Adrenal gland (tissue), 12 donors: Measurements from ENCODE around the gene KIAA1958. TPM values are rescaled to one million over a fixed set of nuclear protein-coding genes. Genes with fewer than 3 reads are reported as not detected.

Experiments
- DNase-seq, 7 donors: peaks; one replicate each; pipeline ENCODE4 v3.0.0-alpha.2; 2019 to 2020
- H3K27ac ChIP-seq, 5 donors: fragments of 200-600 bp; sonication (generic) in 4 of 5; 1 replicate in 3 of 5; 2 replicates in 2 of 5; pipeline versions ENCODE4 v1.5.1 to v1.8.0; 2016 to 2020; ENCODE audit warnings: mild to moderate bottlenecking in 1 of 5
- H3K27me3 ChIP-seq: fragments of 200-600 bp; 2 replicates; pipeline ENCODE4 v1.8.0; 2021
- H3K36me3 ChIP-seq, 2 donors: fragments of 200-600 bp; replicated peaks in 1 of 2; 1 replicate in 1 of 2; 2 replicates in 1 of 2; pipeline versions ENCODE4 v1.5.1 to v1.8.0; 2018 to 2022
- H3K4me1 ChIP-seq, 2 donors: fragments of 200-600 bp; replicated peaks in 1 of 2; 1 replicate in 1 of 2; 2 replicates in 1 of 2; pipeline versions ENCODE4 v1.5.1 to v1.8.0; 2018 to 2021
- H3K4me3 ChIP-seq, 4 donors: fragments of 200-600 bp; sonication (generic) in 3 of 4; one replicate each; pipeline ENCODE4 v1.5.1; 2016 to 2018
- H3K9me3 ChIP-seq, 3 donors: fragments of 200-600 bp; sonication (generic) in 1 of 3; replicated peaks in 1 of 3; 1 replicate in 2 of 3; 2 replicates in 1 of 3; pipeline versions ENCODE4 v1.5.1 to v1.8.0; 2016 to 2021
- POLR2A ChIP-seq, 2 donors: fragments of 450-650 bp; IDR thresholded peaks; one replicate each; pipeline ENCODE4 v1.6.1; 2017; ENCODE audit warnings: antibody characterized with exemption in 2 of 2, mild to moderate bottlenecking in 2 of 2, moderate library complexity in 1 of 2
- WGBS, 4 donors: extraction: QIAGEN DNeasy Blood & Tissue Kit in 2 of 4; methylation state at CpG; one replicate each; pipeline versions ENCODE4 v1.1.5 to v1.1.7; 2013 to 2017; 5-methylcytosine and 5-hydroxymethylcytosine counted together
- intact Hi-C, 2 donors: fragments of 100-400 bp; cut with DNase I; formaldehyde crosslinking; loops; one replicate each; pipeline versions ENCODE4 v1.14.1 to v1.15.0; 2022 to 2023
- polyA plus RNA-seq, 3 donors: library from polyadenylated mRNA; stranded (reverse); fragments of 200-250 nt in 2 of 3; fragments of 350-450 nt in 1 of 3; fragmentation: Illumina TruSeq in 1 of 3; extraction: RNeasy Lipid Tissue Mini Kit (QIAGEN cat#74804) in 1 of 3; gene quantifications; one replicate each; pipeline ENCODE4 v1.2.3, GENCODE V29; 2013 to 2014
- total RNA-seq, 9 donors: library from RNA; depleted of rRNA in 4 of 9; stranded (reverse); fragments of >200 nt in 4 of 9; fragments of 120-200 nt in 1 of 9; fragmentation: NEBNext Ultra II Directional in 1 of 9; extraction: Animal tissue kit (Norgen Biotek cat#: 25700) in 1 of 9; gene quantifications; one replicate each; pipeline versions ENCODE4 v1.1.0 to v1.2.4, GENCODE V29; 2013 to 2023
- TF ChIP-seq, protein P1 (sequence below), 6 experiments: fragments of 450-650 bp in 4 of 6; fragments of 200-600 bp in 2 of 6; sonication (generic) in 1 of 6; IDR thresholded peaks; 1 replicate in 5 of 6; 2 replicates in 1 of 6; pipeline versions ENCODE4 v1.5.1 to v1.8.0; 2016 to 2021; ENCODE audit warnings: antibody characterized with exemption in 6 of 6, mild to moderate bottlenecking in 2 of 6, moderate library complexity in 1 of 6
- donor health status: healthy with polysubstance abuse.
- donor health status: Bipolar disorder and iron deficiency.
- donor health status: DM: yes; HTN: yes; CAD: no.
- donor health status: DM: no; HTN: no; CAD: no.
- donor health status: DM: no; HTN: no; CAD: no.
- donor health status: DM: yes; HTN: yes; CAD: no.

Gene KIAA1958
- total and polyA plus RNA-seq, 12 donors = 3.5 to 67.2 (median 30.0) TPM

DNA sequence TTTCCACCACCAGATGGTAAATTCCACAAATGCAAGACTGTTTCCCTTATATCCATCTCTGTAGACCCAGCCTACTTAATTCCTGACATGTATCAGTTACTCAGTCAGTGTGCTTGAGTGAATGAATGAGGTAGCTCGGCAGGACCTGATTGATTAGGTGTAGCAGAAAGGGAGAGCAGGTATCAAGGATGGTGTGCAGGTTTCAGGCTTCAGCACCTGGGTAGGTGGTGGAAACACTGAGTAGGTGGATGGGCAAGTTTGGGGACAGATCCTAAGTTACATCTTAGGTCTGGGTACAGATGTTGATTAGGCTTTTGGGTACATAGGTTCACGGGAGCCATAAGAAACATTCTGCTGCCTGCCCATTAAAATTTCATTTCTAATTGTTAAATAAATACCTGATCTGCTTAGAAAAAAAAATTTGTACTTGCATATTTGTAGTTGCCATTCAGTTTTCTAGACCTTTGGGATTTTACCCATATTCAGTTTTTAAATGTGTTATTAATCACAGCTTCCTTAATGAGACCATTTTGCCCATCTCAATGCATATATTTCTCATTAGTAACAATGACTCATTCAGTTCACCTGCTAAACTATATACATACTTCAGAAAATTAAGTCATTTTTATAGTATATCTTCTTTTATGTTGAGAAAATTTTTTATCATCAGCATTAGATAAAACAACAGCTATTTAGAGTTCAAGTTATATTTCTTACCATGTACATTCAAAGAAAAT lies 119.5 kb downstream of the KIAA1958 start:
- TF ChIP-seq, protein P1, sequence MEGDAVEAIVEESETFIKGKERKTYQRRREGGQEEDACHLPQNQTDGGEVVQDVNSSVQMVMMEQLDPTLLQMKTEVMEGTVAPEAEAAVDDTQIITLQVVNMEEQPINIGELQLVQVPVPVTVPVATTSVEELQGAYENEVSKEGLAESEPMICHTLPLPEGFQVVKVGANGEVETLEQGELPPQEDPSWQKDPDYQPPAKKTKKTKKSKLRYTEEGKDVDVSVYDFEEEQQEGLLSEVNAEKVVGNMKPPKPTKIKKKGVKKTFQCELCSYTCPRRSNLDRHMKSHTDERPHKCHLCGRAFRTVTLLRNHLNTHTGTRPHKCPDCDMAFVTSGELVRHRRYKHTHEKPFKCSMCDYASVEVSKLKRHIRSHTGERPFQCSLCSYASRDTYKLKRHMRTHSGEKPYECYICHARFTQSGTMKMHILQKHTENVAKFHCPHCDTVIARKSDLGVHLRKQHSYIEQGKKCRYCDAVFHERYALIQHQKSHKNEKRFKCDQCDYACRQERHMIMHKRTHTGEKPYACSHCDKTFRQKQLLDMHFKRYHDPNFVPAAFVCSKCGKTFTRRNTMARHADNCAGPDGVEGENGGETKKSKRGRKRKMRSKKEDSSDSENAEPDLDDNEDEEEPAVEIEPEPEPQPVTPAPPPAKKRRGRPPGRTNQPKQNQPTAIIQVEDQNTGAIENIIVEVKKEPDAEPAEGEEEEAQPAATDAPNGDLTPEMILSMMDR (IDR thresholded peaks at IDR 0.05) = no peak
- TF ChIP-seq POLR2A (IDR thresholded peaks at IDR 0.05) = no peak
- Histone ChIP-seq H3K4me1 (peaks cover 0 to 7% of the 10 kb centered on the region in 2 donors), H3K27ac (no peak overlapping the region), H3K27me3 (no peaks in the 10 kb centered on the region), H3K36me3 (no peaks in the 10 kb centered on the region), H3K4me3 (no peak overlapping the region), H3K9me3 (no peaks in the 10 kb centered on the region)
- intact Hi-C loops = no loop called here
- no peak for DNase-seq
- 94 to 98% (median 96%) methylated on average over 2 of the region's 2 CpGs for WGBS, 4 donors

GRCh38 chr9:112608851-112609250 lies 122.2 kb downstream of the KIAA1958 start:
- Histone ChIP-seq H3K9me3 (no peaks in the 10 kb centered on the region), H3K4me3 (no peak overlapping the region), H3K27me3 (no peaks in the 10 kb centered on the region), H3K4me1 (peaks cover 0 to 10% of the 10 kb centered on the region in 2 donors), H3K27ac (no peak overlapping the region), H3K36me3 (no peaks in the 10 kb centered on the region)
- intact Hi-C loops = no loop called here
- TF ChIP-seq, protein P1 (IDR thresholded peaks at IDR 0.05) = no peak
- no peak for TF ChIP-seq POLR2A (IDR thresholded peaks at IDR 0.05)
- DNase-seq = no peak
- WGBS, 4 donors = 95 to 99% (median 97%) methylated on average over 1 of the region's 1 CpG

GRCh38 chr9:112615584-112616266 lies 129.1 kb downstream of the KIAA1958 start:
- peaks cover 0 to 20% of the 10 kb centered on the region in 2 donors for H3K4me1 ChIP-seq
- H3K27me3 ChIP-seq = no peaks in the 10 kb centered on the region
- DNase-seq = no peak
- no peaks in the 10 kb centered on the region for H3K36me3 ChIP-seq
- no peaks in the 10 kb centered on the region for H3K9me3 ChIP-seq
- intact Hi-C loops = no loop called here
- WGBS, 4 donors = 53 to 84% (median 71%) methylated on average over 2 of the region's 2 CpGs
- TF ChIP-seq, protein P1 (IDR thresholded peaks at IDR 0.05) = no peak
- TF ChIP-seq POLR2A (IDR thresholded peaks at IDR 0.05) = no peak
- H3K4me3 ChIP-seq = no peak overlapping the region
- H3K27ac ChIP-seq = no peak overlapping the region

DNA sequence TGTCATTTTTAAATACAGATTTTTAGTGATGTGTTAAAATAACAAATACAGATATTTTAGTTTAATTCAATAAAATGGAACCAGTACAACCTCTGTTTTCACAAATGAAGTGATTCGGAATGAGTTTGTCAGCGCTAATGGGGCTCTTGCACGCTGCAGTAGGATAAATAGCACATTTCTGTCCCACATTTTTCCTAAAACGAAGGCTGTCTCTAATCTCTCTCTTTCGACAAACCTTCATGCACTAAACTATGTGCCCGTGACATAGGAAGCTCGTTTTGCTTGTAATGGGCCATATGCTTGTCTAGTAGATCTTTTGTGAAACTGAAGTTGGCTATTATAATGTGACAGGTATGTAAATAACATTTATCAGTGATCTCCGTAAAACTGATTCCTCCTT lies 130.7 kb downstream of the KIAA1958 start:
- Histone ChIP-seq H3K4me3 (no peak overlapping the region), H3K9me3 (no peaks in the 10 kb centered on the region), H3K27ac (no peak overlapping the region), H3K36me3 (no peaks in the 10 kb centered on the region), H3K4me1 (peaks cover 0 to 27% of the 10 kb centered on the region in 2 donors), H3K27me3 (no peaks in the 10 kb centered on the region)
- DNase-seq = no peak
- intact Hi-C loops = no loop called here
- WGBS, 4 donors = 94 to 96% (median 95%) methylated on average over 8 of the region's 8 CpGs
- TF ChIP-seq POLR2A (IDR thresholded peaks at IDR 0.05) = no peak
- TF ChIP-seq, protein P1 (IDR thresholded peaks at IDR 0.05) = no peak
